H7 (cell line): ENCODE data around the gene ARMC9. TPM values are rescaled to one million over a fixed set of nuclear protein-coding genes. Genes with fewer than 3 reads are reported as not detected.

Source experiments
- DNase-seq: peaks from one replicate; pipeline ENCODE4 v3.0.0; 2012
- H3K27me3 ChIP-seq: 2 replicates; pipeline ENCODE4 v1.6.0; 2011; ENCODE audit warnings: mild to moderate bottlenecking, low read length; ENCODE audit not compliant: control insufficient read depth, insufficient read depth
- H3K36me3 ChIP-seq: replicated peaks from 2 replicates; pipeline ENCODE4 v1.5.1; 2011; ENCODE audit warnings: low read length; ENCODE audit not compliant: control insufficient read depth, insufficient read depth
- H3K4me3 ChIP-seq: 2 replicates; pipeline ENCODE4 v1.5.1; 2011; ENCODE audit warnings: low read depth, mild to moderate bottlenecking, control low read depth, low read length, moderate library complexity; ENCODE audit not compliant: insufficient read depth
- total RNA-seq: library from RNA; depleted of rRNA; stranded (reverse); fragments of >200 nt; shearing (Covaris generic); gene quantifications from 2 replicates; pipeline ENCODE4 v1.2.3, GENCODE V29; 2014

Gene ARMC9
- total RNA-seq, 1 experiment from 2014 or later, result 33.6 TPM

- Histone ChIP-seq H3K36me3 (no peaks in the 10 kb centered on the region; the same call in 1 of the 2 replicates), H3K27me3 (no peaks in the 10 kb centered on the region; the same call in 1 of the 2 replicates), H3K4me3 (no peak overlapping the region)
- DNase-seq, result peak; percentile 79
Observed at GRCh38 chr2:231387904-231388724, 189.7 kb downstream of the ARMC9 start.

GRCh38 chr2:231388725-231389346, 190.4 kb downstream of the ARMC9 start:
- Histone ChIP-seq H3K36me3 (no peaks in the 10 kb centered on the region; the same call in 1 of the 2 replicates), H3K27me3 (no peaks in the 10 kb centered on the region; the same call in 1 of the 2 replicates), H3K4me3 (no peak overlapping the region)
- DNase-seq, result peak; percentile 69

- peak; percentile 19 for DNase-seq
- no peak overlapping the region for H3K4me3 ChIP-seq
- H3K36me3 ChIP-seq, result no peaks in the 10 kb centered on the region; the same call in 1 of the 2 replicates
- no peaks in the 10 kb centered on the region for H3K27me3 ChIP-seq
Observed at GRCh38 chr2:231390667-231391066, 192.2 kb downstream of the ARMC9 start.

GRCh38 chr2:231391981-231392380, 193.6 kb downstream of the ARMC9 start:
- no peaks in the 10 kb centered on the region for H3K36me3 ChIP-seq
- peak; percentile 23 for DNase-seq
- no peaks in the 10 kb centered on the region for H3K27me3 ChIP-seq
- H3K4me3 ChIP-seq, result no peak overlapping the region

- peak; percentile 58 for DNase-seq
- no peaks in the 10 kb centered on the region for H3K27me3 ChIP-seq
- H3K4me3 ChIP-seq, result no peak overlapping the region
- peaks cover 2% of the 10 kb centered on the region for H3K36me3 ChIP-seq
Observed at GRCh38 chr2:231392431-231393148, 194.2 kb downstream of the ARMC9 start.

DNA sequence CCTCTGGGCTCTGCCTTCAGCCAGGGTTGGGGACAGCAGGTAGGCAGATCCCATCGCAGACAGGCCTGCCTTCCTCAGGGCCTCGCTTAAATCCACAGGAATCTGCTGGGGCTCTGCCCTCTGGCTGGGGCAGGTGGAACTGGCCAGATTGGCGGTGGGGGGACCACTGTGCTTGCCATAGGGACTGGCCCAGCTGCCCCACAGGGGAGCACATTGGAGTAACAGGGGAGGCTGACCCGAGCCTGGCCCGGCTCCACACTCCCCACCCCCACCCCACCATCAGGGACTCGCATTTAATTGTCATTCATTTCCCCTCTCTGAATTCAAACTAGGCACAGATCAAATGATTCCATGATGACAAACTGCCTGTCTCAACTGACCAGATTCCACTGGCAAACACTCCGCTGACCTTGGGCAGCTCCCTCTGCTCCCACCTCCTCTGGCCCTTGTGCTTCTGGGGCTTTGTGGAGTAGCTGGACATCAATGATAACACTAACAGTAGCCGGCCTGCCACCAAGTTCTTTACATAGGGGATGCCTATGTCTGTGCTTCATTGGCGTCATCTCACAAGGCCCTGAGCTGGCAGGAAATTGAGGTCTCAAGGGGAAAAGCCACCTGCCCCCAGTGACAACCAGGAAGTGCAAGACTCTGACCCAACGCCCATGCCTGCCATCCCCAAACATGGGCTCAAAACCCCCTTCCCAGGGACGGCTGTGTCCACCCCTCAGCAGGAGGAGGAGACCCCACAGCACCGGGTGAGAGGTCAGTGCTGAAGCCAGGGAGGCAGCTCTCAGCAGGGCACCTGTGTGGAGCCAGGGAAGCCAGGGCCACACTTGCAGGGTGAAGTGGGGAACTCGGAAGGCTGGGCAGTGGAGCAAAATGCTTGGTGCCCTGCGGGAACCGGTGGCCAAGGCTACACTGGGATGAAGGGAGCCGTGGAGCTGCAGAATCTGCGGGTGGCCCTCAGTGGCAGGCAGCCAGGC, 195.0 kb downstream of the ARMC9 start:
- Histone ChIP-seq H3K36me3 (peaks cover 7% of the 10 kb centered on the region), H3K27me3 (no peaks in the 10 kb centered on the region), H3K4me3 (no peak overlapping the region)
- DNase-seq, result peak; percentile 95

DNA sequence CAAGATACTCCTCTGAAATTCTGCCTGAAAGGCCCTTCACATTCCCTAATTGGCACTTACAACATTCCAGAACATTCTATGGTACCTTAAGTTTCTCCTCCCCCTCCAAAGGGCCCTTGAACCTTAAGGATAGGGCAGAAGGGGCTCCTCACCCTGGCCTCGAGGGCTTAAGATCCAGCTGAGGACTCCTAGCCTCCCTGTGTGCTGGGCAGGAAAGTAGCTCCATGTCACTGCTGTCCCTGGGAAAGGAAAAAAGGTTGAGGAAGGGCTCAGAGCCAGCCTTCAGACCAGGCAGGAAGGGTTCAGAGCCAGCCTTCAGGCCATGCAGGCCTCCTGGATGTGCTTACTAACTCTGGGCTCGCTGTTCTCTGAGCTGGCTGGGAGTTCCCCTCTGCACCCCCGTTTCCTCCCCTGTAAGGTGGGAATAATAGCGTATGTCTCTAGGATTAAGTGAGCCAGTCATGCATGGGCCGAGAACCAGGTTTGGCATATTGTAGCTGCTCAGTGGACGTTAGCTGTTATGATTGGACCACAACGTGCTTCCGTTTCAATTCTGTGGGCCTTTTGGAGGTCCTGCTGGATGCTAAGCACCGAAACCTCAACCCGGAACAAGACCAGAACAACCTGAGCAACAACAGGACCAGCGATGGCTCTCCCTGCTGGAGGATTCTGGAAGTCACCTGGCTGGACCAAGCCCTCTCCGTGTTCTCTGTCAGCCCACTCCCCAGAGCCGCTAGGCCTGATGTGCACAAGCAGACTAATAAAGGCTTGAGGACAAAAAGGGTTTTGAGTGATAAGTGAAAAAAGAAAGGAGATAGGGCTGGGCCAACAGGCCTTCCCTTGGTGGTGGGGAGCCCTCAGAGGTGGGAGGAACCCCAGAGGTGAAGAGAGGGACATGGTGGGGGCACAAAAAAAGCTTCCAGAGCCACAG, 196.0 kb downstream of the ARMC9 start:
- no peak overlapping the region; the same call in 1 of the 2 replicates for H3K4me3 ChIP-seq
- DNase-seq, result peak; percentile 91
- H3K27me3 ChIP-seq, result no peaks in the 10 kb centered on the region
- peaks cover 13% of the 10 kb centered on the region for H3K36me3 ChIP-seq

DNA sequence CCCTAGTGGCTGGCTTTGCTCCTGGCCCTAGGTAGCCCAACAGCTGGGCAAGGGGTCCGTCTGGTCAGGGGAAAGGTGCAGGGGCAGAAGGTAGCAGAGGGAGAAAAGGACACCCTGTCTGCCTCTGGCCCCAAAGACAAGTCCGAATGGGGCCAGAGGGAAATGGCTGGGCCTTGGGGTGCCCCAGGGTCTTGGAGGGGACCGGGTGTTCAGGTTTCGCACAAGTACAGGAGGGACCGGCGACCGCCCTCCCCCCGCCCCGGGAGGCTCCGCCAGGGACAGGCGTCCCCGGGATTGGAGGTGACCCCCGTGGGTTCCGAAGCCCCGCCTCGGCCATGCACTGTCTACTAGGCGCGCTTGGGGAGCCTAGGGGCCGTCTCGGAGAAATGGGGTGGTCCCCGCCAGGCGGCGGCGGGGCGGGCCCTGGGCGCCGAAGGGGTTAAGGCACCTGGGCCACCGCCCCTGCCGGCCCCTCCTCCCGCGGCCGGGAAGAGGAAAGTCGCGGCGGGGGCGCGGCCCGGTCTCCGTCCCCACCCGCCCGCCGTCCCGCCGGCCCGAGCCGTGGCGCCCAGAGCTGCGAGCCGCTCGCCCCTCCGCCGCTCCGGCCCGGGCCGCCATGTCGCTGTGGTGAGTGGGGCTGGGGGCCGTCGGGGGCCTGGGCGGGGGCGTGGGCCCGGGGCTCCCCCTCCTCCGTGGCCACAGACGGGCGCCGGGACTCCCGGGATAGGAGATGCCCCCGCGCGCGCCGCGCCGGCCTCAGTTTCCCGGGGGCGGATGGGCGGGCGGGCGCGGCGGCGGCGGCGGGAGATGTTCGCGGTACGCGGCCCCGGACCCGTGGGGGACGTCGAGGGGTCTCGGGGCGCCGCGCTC, 197.0 kb downstream of the ARMC9 start, which contains the start of gene B3GNT7:
TSS of gene B3GNT7 (plus strand) at position 523 of the 870 bp plus-strand sequence. CDS start at position 617, 94 bp downstream.
- H3K36me3 ChIP-seq, result peaks cover 13% of the 10 kb centered on the region
- no peaks in the 10 kb centered on the region for H3K27me3 ChIP-seq
- peak within 1 kb of the TSS; percentile 73 for H3K4me3 ChIP-seq
- DNase-seq, result peak; percentile 97

DNA sequence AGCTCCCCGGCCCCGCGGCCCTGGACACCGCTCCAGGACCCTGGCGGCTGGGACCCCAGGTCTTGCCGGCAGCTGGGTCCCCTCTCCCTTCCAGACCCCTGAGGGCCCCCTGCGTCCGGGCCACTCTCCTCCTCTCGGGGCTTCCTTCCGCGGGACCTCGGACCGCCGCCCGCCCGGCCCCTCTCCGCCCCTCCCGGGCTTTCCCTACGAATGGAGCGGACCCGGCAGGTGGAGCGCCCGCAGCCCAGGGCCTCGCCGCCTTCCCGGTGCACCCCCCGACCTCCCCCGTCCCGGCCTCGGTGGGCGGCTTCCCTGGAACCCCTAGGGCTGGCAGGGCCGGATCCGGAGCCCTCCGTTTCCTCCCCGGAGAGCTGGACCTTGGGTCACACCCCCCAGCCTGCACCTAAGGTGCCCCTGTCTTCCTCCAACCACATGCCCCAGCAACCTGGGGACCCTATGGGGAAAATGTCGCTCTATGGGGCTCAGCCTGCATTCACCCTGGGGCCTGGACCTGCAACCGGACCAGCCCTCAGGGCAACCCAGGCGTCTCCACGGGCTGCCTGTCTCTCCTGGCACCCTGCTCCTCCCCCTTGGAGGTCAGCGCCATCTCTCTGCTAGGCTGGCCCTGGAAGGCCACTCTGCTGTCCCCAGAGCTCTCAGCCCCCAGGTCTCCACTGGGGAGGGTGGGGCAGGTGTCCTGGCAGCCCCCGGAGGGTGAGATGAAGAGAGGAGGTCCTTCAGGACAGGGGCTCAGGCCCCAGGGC, 197.8 kb downstream of the ARMC9 start:
- Histone ChIP-seq H3K36me3 (peaks cover 13% of the 10 kb centered on the region), H3K27me3 (no peaks in the 10 kb centered on the region), H3K4me3 (peak overlapping the region; percentile 73)
- peak; percentile 88 for DNase-seq

GRCh38 chr2:231397011-231397927, 198.8 kb downstream of the ARMC9 start:
- H3K27me3 ChIP-seq, result no peaks in the 10 kb centered on the region
- peak; percentile 52 for DNase-seq
- H3K4me3 ChIP-seq, result peak overlapping the region; percentile 73
- H3K36me3 ChIP-seq, result peaks cover 13% of the 10 kb centered on the region

- H3K27me3 ChIP-seq, result no peaks in the 10 kb centered on the region
- DNase-seq, result peak; percentile 40
- H3K36me3 ChIP-seq, result peaks cover 13% of the 10 kb centered on the region
- H3K4me3 ChIP-seq, result no peak overlapping the region
Observed at GRCh38 chr2:231397928-231398294, 199.5 kb downstream of the ARMC9 start.
